Thyroid gland (tissue), 4 donors: ENCODE results near the gene TNS3.

Experiments used
- POLR2A ChIP-seq, 2 donors: fragments of 450-650 bp; IDR thresholded peaks; one replicate each; pipeline ENCODE4 v1.6.1; 2017; ENCODE audit warnings: antibody characterized with exemption in 2 of 2, mild to moderate bottlenecking in 2 of 2, moderate library complexity in 1 of 2
- TF ChIP-seq, protein P1 (sequence below), 6 experiments: fragments of 200-600 bp in 3 of 6; fragments of 450-650 bp in 3 of 6; sonication (generic) in 3 of 6; IDR thresholded peaks; one replicate each; pipeline ENCODE4 v1.5.1; 2016 to 2019; ENCODE audit warnings: antibody characterized with exemption in 6 of 6, mild to moderate bottlenecking in 2 of 6, inconsistent platforms in 1 of 6, moderate library complexity in 1 of 6

DNA sequence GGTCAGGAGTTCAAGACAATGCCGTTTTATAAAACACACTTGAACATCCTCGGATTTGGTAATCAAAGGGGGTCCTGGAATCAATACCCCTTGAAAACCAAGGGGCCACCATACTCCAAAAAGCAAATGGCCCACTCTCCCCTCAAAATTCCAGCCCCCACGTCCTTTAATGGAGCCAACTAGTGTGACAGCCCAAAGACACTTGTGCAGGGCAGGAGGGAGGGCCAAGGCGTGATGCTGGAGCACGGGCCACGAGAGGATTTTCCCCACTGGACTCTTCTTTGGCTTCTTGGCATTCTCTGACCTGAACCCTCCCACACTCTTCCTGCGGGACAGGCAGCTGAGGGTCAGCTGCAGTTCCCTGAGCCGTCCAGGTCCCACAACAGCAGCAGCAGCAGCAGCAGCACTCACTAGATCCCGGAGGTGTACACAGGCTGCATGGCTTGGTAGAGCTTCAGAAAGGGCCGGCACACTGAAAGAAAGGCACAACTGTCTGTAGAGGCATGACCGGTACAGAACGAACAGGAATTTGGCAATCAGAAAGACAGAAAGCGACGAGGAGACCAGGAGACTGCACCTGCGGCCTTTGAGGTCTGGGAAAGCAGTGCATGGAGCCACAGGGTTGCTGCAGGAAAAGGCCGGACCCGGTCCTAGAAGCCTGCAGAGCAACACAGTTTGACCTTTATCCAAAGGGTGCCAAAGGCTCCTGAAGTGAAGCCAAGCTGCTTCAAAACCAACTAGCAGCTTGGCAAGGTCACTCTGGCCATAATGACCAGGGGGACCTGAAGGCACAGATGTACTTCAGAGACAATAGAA lies 168.2 kb downstream of the TNS3 start:
- TF ChIP-seq, protein P1, sequence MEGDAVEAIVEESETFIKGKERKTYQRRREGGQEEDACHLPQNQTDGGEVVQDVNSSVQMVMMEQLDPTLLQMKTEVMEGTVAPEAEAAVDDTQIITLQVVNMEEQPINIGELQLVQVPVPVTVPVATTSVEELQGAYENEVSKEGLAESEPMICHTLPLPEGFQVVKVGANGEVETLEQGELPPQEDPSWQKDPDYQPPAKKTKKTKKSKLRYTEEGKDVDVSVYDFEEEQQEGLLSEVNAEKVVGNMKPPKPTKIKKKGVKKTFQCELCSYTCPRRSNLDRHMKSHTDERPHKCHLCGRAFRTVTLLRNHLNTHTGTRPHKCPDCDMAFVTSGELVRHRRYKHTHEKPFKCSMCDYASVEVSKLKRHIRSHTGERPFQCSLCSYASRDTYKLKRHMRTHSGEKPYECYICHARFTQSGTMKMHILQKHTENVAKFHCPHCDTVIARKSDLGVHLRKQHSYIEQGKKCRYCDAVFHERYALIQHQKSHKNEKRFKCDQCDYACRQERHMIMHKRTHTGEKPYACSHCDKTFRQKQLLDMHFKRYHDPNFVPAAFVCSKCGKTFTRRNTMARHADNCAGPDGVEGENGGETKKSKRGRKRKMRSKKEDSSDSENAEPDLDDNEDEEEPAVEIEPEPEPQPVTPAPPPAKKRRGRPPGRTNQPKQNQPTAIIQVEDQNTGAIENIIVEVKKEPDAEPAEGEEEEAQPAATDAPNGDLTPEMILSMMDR (IDR thresholded peaks at IDR 0.05): no peak
- no peak for TF ChIP-seq POLR2A (IDR thresholded peaks at IDR 0.05)
